SK-N-SH (cell line): ENCODE results near the gene PYGM.

ENCODE experiments used
- EZH2phosphoT487 ChIP-seq: fragments of 200-600 bp; sonication (generic); IDR thresholded peaks from 2 replicates; pipeline ENCODE4 v1.6.1; 2017; ENCODE audit warnings: low read depth, mixed run types, mild to moderate bottlenecking, antibody characterized with exemption, moderate library complexity, borderline replicate concordance
- RXRA ChIP-seq: IDR thresholded peaks from 2 replicates; pipeline ENCODE4 v1.4.0; 2012; ENCODE audit warnings: low read depth, mild to moderate bottlenecking, borderline replicate concordance
- TF ChIP-seq, protein P1 (sequence below): fragments of 200-600 bp; sonication (generic); IDR thresholded peaks from 2 replicates; pipeline ENCODE4 v1.6.1; 2017; ENCODE audit warnings: antibody characterized with exemption, mild to moderate bottlenecking, moderate library complexity
- TF ChIP-seq, protein P2 (sequence below): IDR thresholded peaks from 2 replicates; pipeline ENCODE4 v1.4.0; 2012; ENCODE audit warnings: low read depth

DNA sequence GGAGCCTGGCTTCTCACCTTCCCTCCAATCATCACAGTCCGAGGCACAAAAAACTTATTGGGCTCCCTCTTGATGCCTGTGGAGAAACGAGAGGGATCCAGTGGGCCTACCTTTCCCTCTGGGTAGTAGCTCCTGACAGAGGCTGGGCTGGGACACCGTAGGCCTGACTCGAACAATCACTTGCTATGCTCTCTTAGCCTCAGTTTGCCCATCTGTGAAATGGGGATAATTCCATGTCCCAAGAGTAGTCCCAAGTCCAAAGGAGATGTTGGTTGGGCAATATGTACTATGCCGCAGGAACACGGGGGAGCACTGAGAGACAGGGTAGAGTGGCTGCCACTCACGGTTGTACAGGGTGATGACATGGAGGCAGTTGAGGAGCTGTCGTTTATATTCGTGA, 8.2 kb downstream of the PYGM start:
- TF ChIP-seq, protein P1, sequence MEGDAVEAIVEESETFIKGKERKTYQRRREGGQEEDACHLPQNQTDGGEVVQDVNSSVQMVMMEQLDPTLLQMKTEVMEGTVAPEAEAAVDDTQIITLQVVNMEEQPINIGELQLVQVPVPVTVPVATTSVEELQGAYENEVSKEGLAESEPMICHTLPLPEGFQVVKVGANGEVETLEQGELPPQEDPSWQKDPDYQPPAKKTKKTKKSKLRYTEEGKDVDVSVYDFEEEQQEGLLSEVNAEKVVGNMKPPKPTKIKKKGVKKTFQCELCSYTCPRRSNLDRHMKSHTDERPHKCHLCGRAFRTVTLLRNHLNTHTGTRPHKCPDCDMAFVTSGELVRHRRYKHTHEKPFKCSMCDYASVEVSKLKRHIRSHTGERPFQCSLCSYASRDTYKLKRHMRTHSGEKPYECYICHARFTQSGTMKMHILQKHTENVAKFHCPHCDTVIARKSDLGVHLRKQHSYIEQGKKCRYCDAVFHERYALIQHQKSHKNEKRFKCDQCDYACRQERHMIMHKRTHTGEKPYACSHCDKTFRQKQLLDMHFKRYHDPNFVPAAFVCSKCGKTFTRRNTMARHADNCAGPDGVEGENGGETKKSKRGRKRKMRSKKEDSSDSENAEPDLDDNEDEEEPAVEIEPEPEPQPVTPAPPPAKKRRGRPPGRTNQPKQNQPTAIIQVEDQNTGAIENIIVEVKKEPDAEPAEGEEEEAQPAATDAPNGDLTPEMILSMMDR = no peak
- no peak for TF ChIP-seq RXRA
- TF ChIP-seq EZH2phosphoT487 = no peak
- TF ChIP-seq, protein P2, sequence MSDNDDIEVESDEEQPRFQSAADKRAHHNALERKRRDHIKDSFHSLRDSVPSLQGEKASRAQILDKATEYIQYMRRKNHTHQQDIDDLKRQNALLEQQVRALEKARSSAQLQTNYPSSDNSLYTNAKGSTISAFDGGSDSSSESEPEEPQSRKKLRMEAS = no peak
